Mesenchymal stem cell (in vitro differentiated cells and primary cell): ENCODE results near the gene FBXO27.
"Not testable (repeated sequence)": the region's sequence is repeated elsewhere in the genome, so short reads cannot be mapped to it uniquely, and the experiment has no call there.

ENCODE experiments used
- DNase-seq: peaks from one replicate; pipeline ENCODE4 v3.0.0-alpha.2; 2013
- H2AFZ ChIP-seq: one replicate; pipeline ENCODE4 v1.6.1; 2013; ENCODE audit warnings: low read depth, mild to moderate bottlenecking, control low read depth, inconsistent platforms, low read length, moderate library complexity
- H2AK5ac ChIP-seq: 2 replicates; pipeline ENCODE4 v1.6.1; 2013; ENCODE audit warnings: low read length, moderate library complexity, mild to moderate bottlenecking, inconsistent platforms; ENCODE audit not compliant: severe bottlenecking
- H2BK120ac ChIP-seq: one replicate; pipeline ENCODE4 v1.6.1; 2013; ENCODE audit warnings: low read depth, mild to moderate bottlenecking, inconsistent platforms, low read length, moderate library complexity
- H2BK12ac ChIP-seq, 2 experiments: one replicate each; pipeline ENCODE4 v1.6.1; 2013; ENCODE audit warnings: inconsistent platforms in 2 of 2, low read length in 2 of 2, mild to moderate bottlenecking in 2 of 2, moderate library complexity in 2 of 2, control low read depth in 1 of 2
- H2BK15ac ChIP-seq: one replicate; pipeline ENCODE4 v1.6.1; 2013; ENCODE audit warnings: mild to moderate bottlenecking, low read depth, inconsistent platforms; ENCODE audit not compliant: poor library complexity, severe bottlenecking
- H2BK5ac ChIP-seq: 2 replicates; pipeline ENCODE4 v1.6.1; 2013; ENCODE audit warnings: low read depth, mild to moderate bottlenecking, low read length, control low read depth, inconsistent platforms; ENCODE audit not compliant: poor library complexity, severe bottlenecking
- H3K14ac ChIP-seq, 2 experiments: one replicate each; pipeline ENCODE4 v1.6.1; 2013; ENCODE audit warnings: inconsistent platforms in 2 of 2, low read length in 2 of 2, control low read depth in 1 of 2, mild to moderate bottlenecking in 1 of 2, moderate library complexity in 1 of 2
- H3K18ac ChIP-seq, 2 experiments: one replicate each; pipeline ENCODE4 v1.6.1; 2013; ENCODE audit warnings: inconsistent platforms in 2 of 2, low read length in 2 of 2, control low read depth in 1 of 2, low read depth in 1 of 2, mild to moderate bottlenecking in 1 of 2
- H3K23ac ChIP-seq, 2 experiments: one replicate each; pipeline ENCODE4 v1.6.1; 2013; ENCODE audit warnings: inconsistent platforms in 2 of 2, low read length in 2 of 2, mild to moderate bottlenecking in 2 of 2, moderate library complexity in 2 of 2, control low read depth in 1 of 2
- H3K27ac ChIP-seq: 2 replicates; pipeline ENCODE4 v1.5.1; 2013; ENCODE audit warnings: mild to moderate bottlenecking, moderate library complexity, low read length, control low read depth, inconsistent platforms; ENCODE audit not compliant: poor library complexity, severe bottlenecking
- H3K27me3 ChIP-seq, 2 experiments: 2 replicates each; pipeline versions ENCODE4 v1.6.1 to v1.7.0; 2013; ENCODE audit warnings: low read length in 2 of 2, mild to moderate bottlenecking in 2 of 2, moderate library complexity in 2 of 2, control low read depth in 1 of 2, inconsistent platforms in 1 of 2; ENCODE audit not compliant: control insufficient read depth in 1 of 2, insufficient read depth in 1 of 2
- H3K36me3 ChIP-seq, 2 experiments: 2 replicates each; pipeline versions ENCODE4 v1.6.1 to v1.7.0; 2013; ENCODE audit warnings: low read length in 2 of 2, control low read depth in 1 of 2, inconsistent platforms in 1 of 2, low read depth in 1 of 2, mild to moderate bottlenecking in 1 of 2; ENCODE audit not compliant: insufficient read depth in 2 of 2, control insufficient read depth in 1 of 2
- H3K4ac ChIP-seq, 2 experiments: one replicate each; pipeline ENCODE4 v1.6.1; 2013; ENCODE audit warnings: inconsistent platforms in 2 of 2, low read length in 2 of 2, mild to moderate bottlenecking in 2 of 2, moderate library complexity in 2 of 2, control low read depth in 1 of 2, low read depth in 1 of 2
- H3K4me1 ChIP-seq: 2 replicates; pipeline ENCODE4 v1.6.1; 2013; ENCODE audit warnings: low read depth, low read length, control low read depth; ENCODE audit not compliant: control insufficient read depth, insufficient read depth
- H3K4me2 ChIP-seq: 2 replicates; pipeline ENCODE4 v1.6.1; 2013; ENCODE audit warnings: low read length, mild to moderate bottlenecking, inconsistent platforms; ENCODE audit not compliant: poor library complexity, severe bottlenecking
- H3K4me3 ChIP-seq, 2 experiments: 2 replicates each; pipeline versions ENCODE4 v1.5.1 to v1.7.0; 2013; ENCODE audit warnings: low read length in 2 of 2, mild to moderate bottlenecking in 2 of 2, control low read depth in 1 of 2, low read depth in 1 of 2; ENCODE audit not compliant: insufficient read depth in 1 of 2
- H3K79me1 ChIP-seq: replicated peaks from 2 replicates; pipeline ENCODE4 v1.6.1; 2013; ENCODE audit warnings: mild to moderate bottlenecking, control low read depth, low read length, inconsistent platforms; ENCODE audit not compliant: poor library complexity, severe bottlenecking
- H3K9ac ChIP-seq: 2 replicates; pipeline ENCODE4 v1.7.0; 2013; ENCODE audit warnings: mild to moderate bottlenecking, low read length, moderate library complexity
- H3K9me3 ChIP-seq: 2 replicates; pipeline ENCODE4 v1.7.0; 2013; ENCODE audit warnings: mild to moderate bottlenecking, low read length; ENCODE audit not compliant: control insufficient read depth
- H4K8ac ChIP-seq: one replicate; pipeline ENCODE4 v1.6.1; 2013; ENCODE audit warnings: inconsistent platforms, mild to moderate bottlenecking, low read length, moderate library complexity
- H4K91ac ChIP-seq: one replicate; pipeline ENCODE4 v1.6.1; 2013; ENCODE audit warnings: mild to moderate bottlenecking, low read length, inconsistent platforms
- WGBS: methylation state at CpG from one replicate; pipeline ENCODE4 v1.1.7; 2013; ENCODE audit warnings: mixed read lengths; 5-methylcytosine and 5-hydroxymethylcytosine counted together

The FBXO27 gene

GRCh38 chr19:39003796-39004195 is 28.6 kb downstream of the FBXO27 start:
- 95% methylated on average over 4 of the region's 4 CpGs for WGBS
- DNase-seq, result no peak
- no peak overlapping the region for H2AFZ ChIP-seq
- H4K8ac ChIP-seq, result no peak overlapping the region
- H3K79me1 ChIP-seq, result no peaks in the 10 kb centered on the region
- H3K27me3 ChIP-seq, result peaks cover 0 to 3% of the 10 kb centered on the region in 2 experiments
- no peak overlapping the region for H3K4me2 ChIP-seq
- H3K4ac ChIP-seq, result no peak overlapping the region
- no peak overlapping the region for H2BK120ac ChIP-seq
- H3K27ac ChIP-seq, result no peak overlapping the region
- no peak overlapping the region for H3K14ac ChIP-seq
- no peak overlapping the region for H3K4me3 ChIP-seq
- H2BK5ac ChIP-seq, result no peak overlapping the region
- no peak overlapping the region for H4K91ac ChIP-seq
- no peak overlapping the region for H3K18ac ChIP-seq
- no peaks in the 10 kb centered on the region for H3K36me3 ChIP-seq
- H3K4me1 ChIP-seq, result no peaks in the 10 kb centered on the region
- H2AK5ac ChIP-seq, result no peak overlapping the region
- H3K9me3 ChIP-seq, result no peaks in the 10 kb centered on the region
- no peak overlapping the region for H2BK12ac ChIP-seq
- H3K9ac ChIP-seq, result no peak overlapping the region
- H2BK15ac ChIP-seq, result no peak overlapping the region
- H3K23ac ChIP-seq, result no peak overlapping the region

DNA sequence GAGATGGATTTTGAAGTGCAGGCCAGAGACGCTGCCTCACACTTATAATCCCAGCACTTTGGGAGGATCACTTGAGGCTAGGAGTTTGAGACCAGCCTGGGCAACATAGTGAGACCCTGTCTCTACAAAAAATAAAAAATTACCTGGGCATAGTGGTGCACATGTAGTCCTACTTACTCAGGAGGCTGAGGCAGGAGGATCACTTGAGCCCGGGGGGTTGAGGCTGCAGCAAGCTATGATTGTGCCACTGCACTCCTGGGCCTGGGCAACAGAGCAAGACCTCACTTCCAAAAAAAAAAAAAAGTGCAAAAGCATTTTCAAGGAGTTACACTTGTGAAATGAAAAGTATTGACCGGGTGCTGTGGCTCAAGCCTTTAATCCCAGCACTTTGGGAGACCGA is 29.2 kb downstream of the FBXO27 start:
- Histone ChIP-seq H2BK120ac (no peak overlapping the region), H4K8ac (no peak overlapping the region), H3K27ac (no peak overlapping the region), H3K9ac (no peak overlapping the region), H3K4me2 (no peak overlapping the region), H3K27me3 (peaks cover 0 to 3% of the 10 kb centered on the region in 2 experiments), H2AFZ (no peak overlapping the region), H3K18ac (no peak overlapping the region), H3K4me3 (no peak overlapping the region), H2BK12ac (no peak overlapping the region), H2BK5ac (no peak overlapping the region), H2BK15ac (no peak overlapping the region), H3K36me3 (no peaks in the 10 kb centered on the region), H3K4me1 (no peaks in the 10 kb centered on the region), H3K9me3 (no peaks in the 10 kb centered on the region), H4K91ac (no peak overlapping the region), H3K4ac (no peak overlapping the region), H3K79me1 (no peaks in the 10 kb centered on the region), H3K23ac (no peak overlapping the region), H2AK5ac (no peak overlapping the region), H3K14ac (no peak overlapping the region)
- no peak for DNase-seq
- WGBS, result 80% methylated on average over 4 of the region's 4 CpGs

- H2BK12ac ChIP-seq, result no peak overlapping the region
Observed at GRCh38 chr19:39001041-39001440, 31.3 kb downstream of the FBXO27 start.

GRCh38 chr19:38997576-38997975 is 34.8 kb downstream of the FBXO27 start:
- not testable (repeated sequence) for H3K36me3 ChIP-seq, H3K4me1 ChIP-seq, H3K9ac ChIP-seq, H3K14ac ChIP-seq, H3K4me2 ChIP-seq, H3K4ac ChIP-seq, H2BK5ac ChIP-seq, H3K79me1 ChIP-seq, H2AFZ ChIP-seq, H3K18ac ChIP-seq, H3K27ac ChIP-seq, H3K23ac ChIP-seq, H2BK15ac ChIP-seq, H4K91ac ChIP-seq, H4K8ac ChIP-seq, H2BK12ac ChIP-seq, H3K4me3 ChIP-seq, H3K9me3 ChIP-seq, DNase-seq, H2AK5ac ChIP-seq, H3K27me3 ChIP-seq, H2BK120ac ChIP-seq
- WGBS, result 78% methylated on average over 3 of the region's 3 CpGs

More at GRCh38 chr19:39001041-39001440, 31.3 kb downstream of the FBXO27 start:
- Histone ChIP-seq H2BK120ac (no peak overlapping the region), H3K4me3 (no peak overlapping the region), H3K18ac (no peak overlapping the region), H3K23ac (no peak overlapping the region), H3K36me3 (no peaks in the 10 kb centered on the region), H2BK5ac (no peak overlapping the region), H3K9ac (no peak overlapping the region), H3K4me1 (no peaks in the 10 kb centered on the region), H2AFZ (no peak overlapping the region), H3K27me3 (peaks cover 0 to 3% of the 10 kb centered on the region in 2 experiments), H3K14ac (no peak overlapping the region), H3K9me3 (no peaks in the 10 kb centered on the region), H3K4me2 (no peak overlapping the region), H4K8ac (no peak overlapping the region), H3K79me1 (no peaks in the 10 kb centered on the region), H3K27ac (no peak overlapping the region), H2BK15ac (no peak overlapping the region), H3K4ac (no peak overlapping the region), H2AK5ac (no peak overlapping the region), H4K91ac (no peak overlapping the region)
- no peak for DNase-seq
- WGBS, result 90% methylated on average over 7 of the region's 7 CpGs
